GM19468 (cell line): ENCODE results near the gene RNU6-1.

ENCODE experiments used
- ATAC-seq: cut with Tn5 transposase; IDR thresholded peaks from one replicate; pipeline ENCODE4 v1.9.1; 2021; ENCODE audit warnings: mild to moderate bottlenecking, moderate library complexity, moderate number of reproducible peaks; ENCODE audit not compliant: unreplicated experiment; ENCODE audit errors: extremely low read depth

RNU6-1 gene

DNA sequence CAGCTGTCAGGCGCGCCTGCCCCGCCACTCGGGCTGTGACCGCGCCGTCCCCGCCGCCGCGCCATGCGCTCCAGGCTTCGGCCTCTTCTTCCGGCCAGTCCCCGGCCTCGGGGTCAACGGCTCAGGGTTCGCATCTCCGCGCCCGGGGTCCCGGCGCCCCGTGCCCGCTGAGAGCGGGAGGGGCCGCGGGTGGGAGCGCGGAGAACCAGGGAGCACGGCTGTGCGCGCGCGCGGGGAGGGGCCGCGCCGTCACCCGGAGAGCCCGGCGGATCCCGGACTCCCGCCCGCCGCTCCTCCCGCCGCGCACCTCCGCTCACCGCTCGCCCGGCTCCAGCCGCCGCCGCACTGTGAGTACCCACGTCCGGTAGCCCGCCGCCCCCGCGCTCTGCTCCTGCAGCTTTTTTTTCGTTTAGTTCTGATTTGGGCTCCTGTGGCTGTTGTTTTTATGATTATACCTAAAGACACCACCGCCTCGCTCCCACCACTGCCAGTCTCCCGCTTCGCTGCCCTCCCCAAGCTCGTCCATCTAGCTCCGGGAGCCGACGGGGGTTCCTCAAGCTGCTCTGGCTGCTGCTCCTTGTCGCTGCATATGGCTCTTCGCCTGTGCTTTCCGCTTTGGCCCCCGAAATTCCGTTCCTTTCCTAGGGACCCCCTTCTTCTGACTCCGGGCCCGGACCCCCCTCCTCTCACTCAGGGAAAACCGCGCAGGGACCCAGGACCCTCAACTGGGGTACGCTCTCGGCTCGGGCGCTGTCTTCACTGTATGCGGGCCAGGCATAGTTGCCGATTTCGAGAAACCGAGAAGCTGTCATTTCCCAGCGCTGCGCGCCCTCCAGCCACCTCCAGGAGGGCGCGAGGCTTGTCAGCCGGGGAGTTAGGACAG is 16.3 kb downstream of the RNU6-1 start:
- ATAC-seq, result no peak

DNA sequence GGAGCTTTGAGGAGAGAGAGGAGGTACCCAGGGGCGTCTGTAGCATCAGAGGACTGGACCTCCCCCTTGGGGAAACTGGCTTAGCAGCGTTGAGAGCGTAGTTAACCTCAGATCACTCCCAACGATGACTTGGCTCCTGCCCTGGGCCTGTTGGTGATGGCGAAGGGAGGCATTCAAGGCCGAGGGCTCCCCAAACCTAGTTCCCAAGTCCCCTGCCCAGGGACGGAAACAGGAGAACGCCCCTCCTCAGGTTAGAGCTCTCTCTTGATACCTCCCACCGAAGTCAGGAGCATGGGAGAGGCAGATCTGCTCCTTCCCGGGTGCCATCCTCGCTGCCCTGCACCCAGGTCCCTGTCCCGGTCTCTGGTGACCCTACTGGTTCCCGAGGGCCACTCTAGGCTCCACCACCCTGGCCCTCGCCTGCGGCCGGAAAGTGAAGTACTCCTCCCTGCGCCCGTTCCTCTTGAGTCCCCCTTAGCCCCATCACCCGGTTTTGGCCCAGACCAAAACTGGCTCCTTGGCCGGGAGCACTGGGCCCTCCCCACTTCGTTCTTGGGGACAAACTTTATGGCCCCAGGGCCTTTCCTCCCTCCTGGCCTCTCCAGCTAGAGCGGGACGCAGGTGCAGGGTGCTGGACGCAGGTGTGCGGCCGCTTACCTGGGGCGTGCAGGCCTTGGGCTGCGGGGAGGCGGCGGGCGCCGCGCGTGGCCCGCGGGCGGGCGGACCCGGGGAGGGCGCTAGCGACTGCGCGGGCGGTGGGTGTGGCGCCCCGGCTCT is 17.1 kb downstream of the RNU6-1 start:
- ATAC-seq, result no peak

DNA sequence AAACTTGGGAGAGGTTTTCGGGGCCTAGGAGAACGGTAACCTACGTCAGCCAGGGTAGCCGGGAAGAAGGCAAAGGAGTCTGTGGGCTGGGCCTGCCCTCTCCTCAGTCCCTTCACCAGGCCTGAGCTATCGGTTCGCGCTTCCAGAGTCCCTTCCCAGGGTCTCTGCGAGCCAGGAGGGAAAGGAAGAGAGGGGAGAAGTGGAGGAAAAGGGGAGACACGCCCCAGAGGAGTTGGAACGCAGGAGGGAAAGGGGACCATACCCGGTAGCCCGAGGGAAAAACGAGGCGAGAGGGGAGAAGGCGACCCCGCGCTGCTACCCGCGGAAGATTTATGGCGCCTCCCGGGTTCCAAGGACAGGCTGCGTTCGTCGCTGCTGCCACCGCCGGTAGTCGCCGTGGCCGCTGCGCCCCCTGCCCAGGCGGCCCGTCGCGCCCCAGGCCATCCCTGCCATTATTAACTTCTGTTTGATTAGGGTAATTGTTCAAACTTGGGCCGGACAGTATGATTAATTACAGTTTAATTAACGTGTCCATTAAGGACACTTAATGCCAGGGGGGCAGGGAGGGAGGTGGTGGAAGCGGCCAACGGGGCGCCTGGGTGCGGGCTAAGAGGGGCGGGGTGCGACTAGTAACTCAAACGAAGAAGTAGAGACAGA is 17.9 kb downstream of the RNU6-1 start:
- no peak for ATAC-seq

GRCh38 chr15:67820992-67821783 is 18.7 kb downstream of the RNU6-1 start:
- no peak for ATAC-seq

- ATAC-seq, result no peak
Observed at GRCh38 chr15:67820122-67820991, 19.5 kb downstream of the RNU6-1 start.

DNA sequence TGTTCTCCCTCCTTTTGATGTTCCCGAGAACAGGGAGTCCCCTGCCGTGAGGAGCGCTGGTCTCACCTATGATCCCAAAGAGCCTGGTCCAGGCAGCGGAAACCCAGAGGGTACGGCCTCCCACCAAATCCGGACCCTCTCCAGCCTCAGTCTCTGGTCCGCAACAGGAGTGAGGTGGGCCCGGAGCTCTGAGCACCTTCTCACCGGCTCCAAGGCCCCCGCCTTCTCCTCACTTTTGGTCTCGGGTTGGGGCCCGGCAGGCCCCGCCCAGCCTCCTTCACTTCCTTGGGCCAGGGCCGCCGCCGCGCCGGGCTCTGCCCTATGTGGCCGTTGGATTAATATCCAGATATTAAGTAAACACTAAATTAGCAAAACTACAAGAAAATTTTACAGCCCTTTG is 20.2 kb downstream of the RNU6-1 start:
- ATAC-seq, result no peak

- ATAC-seq, result no peak
Observed at GRCh38 chr15:67818464-67818863, 21.4 kb downstream of the RNU6-1 start.

- ATAC-seq, result no peak
Observed at GRCh38 chr15:67816668-67817067, 23.2 kb downstream of the RNU6-1 start.

DNA sequence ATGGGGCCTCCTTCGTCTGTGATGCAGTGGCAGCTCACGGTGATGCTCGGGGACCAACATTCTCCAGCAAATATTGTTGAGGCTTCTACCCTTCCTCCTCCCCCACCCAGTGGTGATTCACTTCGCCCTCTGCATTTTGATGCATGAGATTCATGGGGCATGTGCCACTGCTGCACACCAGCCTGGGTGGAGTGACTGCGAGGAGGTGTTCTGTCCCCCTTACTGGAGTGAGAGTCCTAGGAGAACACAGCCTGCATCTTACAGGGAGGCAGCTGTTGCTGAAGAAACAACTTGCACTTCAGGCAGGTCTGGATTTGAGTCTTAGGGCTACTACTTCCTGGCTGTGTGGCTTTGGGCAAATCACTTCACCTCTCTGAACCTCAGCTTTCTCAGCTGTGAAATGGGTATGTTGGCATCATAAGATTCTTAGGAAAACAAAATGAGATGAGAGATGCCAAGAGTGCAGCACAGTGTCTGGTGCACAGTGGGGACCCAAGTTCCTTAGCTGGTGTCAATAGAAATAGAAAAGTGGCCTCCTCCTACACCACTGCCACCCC is 24.7 kb downstream of the RNU6-1 start:
- ATAC-seq, result no peak

DNA sequence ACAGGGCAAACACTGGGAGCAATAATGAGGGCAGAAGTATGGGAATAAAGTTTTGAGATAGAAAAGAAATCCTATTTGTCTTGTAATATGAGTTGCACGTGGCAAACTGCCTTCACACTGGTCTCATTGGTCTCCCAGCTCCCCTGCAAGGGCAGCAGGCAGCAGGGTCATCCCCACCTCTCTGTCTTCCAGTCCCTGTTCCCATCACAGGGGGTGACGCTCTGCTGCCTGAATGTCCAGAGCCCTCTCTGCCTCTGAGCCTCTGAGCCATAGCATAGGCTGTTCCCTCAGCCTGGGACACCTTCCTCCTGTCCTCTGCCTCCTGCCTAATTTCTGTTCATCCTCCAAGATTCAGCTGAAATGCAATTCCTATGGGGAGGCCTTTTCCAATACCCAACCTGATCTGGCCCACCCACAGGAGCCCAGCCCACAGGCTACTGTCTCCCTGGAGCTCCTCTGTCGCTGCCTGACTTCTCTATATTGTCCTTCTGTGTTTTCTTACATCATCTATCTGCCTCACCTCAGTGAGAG is 26.7 kb downstream of the RNU6-1 start:
- no peak for ATAC-seq

- no peak for ATAC-seq
Observed at GRCh38 chr15:67812241-67812644, 27.6 kb downstream of the RNU6-1 start.

DNA sequence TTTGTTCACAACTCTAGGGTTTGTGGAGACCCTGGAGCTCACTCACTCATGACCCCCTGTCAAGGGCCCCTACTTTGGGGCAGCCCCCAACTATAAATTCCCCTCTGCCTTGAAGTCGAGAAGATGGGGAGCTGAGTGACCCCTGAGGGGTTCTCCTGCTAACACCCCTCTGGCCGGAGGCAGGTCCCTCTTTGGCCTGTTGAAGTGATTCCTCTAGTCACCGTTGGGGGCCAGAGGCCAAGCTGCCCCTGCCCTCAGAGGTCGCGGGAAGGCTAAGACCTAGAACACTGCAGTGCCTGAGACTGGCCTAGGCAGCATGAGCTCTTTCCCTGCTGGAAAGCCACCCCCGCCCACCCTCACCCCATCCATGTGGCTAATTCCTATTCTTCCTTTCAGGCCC is 30.0 kb downstream of the RNU6-1 start:
- no peak for ATAC-seq

GRCh38 chr15:67809441-67809840 is 30.4 kb downstream of the RNU6-1 start:
- ATAC-seq, result no peak

GRCh38 chr15:67808821-67809220 is 31.0 kb downstream of the RNU6-1 start:
- ATAC-seq, result no peak

GRCh38 chr15:67807836-67808235 is 32.0 kb downstream of the RNU6-1 start:
- no peak for ATAC-seq

- ATAC-seq, result no peak
Observed at GRCh38 chr15:67807141-67807540, 32.7 kb downstream of the RNU6-1 start.

- no peak for ATAC-seq
Observed at GRCh38 chr15:67806536-67806935, 33.3 kb downstream of the RNU6-1 start.

DNA sequence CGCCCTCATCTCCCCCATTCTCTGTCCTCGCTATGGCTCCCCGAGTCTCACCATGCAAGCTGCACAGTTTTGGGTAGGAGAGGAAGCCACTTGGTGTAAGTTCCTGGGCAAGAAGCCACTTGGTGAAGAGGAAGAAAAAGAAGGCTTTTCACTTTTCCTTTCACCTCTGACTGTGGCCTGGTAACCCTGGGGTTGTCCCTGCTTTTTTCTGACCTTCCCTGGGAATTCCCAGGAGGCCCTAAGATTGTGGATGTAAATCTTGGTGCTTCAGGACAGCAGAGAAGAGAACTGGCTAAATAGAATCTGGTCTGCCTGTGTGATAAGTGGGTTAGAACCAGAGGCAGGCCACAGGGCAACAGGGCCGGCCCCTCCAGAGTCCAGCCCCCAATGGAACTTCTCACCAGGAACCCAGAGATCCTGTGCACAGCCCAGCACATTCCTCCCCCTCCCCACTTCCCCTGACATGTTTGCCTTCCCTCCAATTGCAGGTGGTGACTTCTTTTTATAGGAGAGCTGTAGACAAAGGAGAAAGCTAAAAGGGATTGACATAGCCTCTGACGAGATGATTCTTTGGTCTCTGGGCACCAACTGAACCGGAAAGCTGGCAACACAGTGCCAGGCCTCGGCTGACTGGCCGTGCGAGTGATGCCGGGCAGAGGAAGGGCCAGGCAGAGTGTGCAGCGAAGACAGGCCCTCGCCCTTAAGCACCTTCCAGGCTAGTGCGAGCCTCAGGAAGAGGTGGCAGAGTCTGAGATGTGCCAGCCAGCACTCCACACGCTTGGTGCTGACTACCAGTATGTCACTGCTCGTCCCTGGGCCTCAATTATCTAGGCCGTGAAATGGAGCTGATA is 34.0 kb downstream of the RNU6-1 start:
- ATAC-seq, result no peak
